ENCODE measurements around the gene PLXNA4.

DNA sequence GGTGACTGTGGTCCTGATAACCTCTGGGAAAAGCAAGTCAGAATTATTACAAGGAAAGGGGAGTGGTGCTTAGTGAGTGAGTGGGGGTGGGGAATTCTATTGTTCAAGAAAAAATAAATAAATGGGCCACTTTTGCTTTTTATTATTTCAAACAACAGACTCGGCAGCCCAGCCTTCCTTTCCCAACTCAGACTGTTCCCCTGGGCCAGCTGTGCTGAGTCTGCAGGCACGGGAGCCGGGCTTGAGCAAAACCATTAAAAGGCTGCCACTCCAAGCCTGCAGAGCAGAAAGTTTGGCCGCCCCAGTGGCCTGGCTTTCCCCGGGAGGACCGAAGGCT, 90.0 kb downstream of the PLXNA4 start:
- TF ChIP-seq CTCF (IDR thresholded peaks at IDR 0.05; ENCODE audit: low read depth, low read length, poor library complexity, severe bottlenecking) (no peak), EZH2phosphoT487 (IDR thresholded peaks at IDR 0.05; ENCODE audit: borderline replicate concordance, low read length) (no peak)

Measured in DOHH2 (cell line).